ENCODE data around the gene CLNS1A. TPM values are rescaled to one million over a fixed set of nuclear protein-coding genes. Genes with fewer than 3 reads are reported as not detected.

CLNS1A gene, protein sequence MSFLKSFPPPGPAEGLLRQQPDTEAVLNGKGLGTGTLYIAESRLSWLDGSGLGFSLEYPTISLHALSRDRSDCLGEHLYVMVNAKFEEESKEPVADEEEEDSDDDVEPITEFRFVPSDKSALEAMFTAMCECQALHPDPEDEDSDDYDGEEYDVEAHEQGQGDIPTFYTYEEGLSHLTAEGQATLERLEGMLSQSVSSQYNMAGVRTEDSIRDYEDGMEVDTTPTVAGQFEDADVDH
- total RNA-seq (2014; rRNA removed): 302 and 361 TPM in 2 replicates
- Bru-seq, nascent RNA: percentile 88 among the genes with signal in this experiment
- BruChase-seq, experiment 1, labeled RNA remaining after a 6-hour chase: percentile 87 among the genes with signal in this experiment
- percentile 88 among the genes with signal in this experiment for BruChase-seq, experiment 2, labeled RNA remaining after a 2-hour chase
- long read RNA-seq, transcript CLNS1A-210 (7 exons, 953 nt): minor isoform, 6 of 201 reads
- long read RNA-seq, transcript CLNS1A-204 (7 exons, 2,993 nt): major isoform, 101 of 201 reads
- long read RNA-seq, partial matches to known transcripts: 3 of 201 reads
- long read RNA-seq, other reads (novel, unspliced or antisense): 87 of 201 reads

DNA sequence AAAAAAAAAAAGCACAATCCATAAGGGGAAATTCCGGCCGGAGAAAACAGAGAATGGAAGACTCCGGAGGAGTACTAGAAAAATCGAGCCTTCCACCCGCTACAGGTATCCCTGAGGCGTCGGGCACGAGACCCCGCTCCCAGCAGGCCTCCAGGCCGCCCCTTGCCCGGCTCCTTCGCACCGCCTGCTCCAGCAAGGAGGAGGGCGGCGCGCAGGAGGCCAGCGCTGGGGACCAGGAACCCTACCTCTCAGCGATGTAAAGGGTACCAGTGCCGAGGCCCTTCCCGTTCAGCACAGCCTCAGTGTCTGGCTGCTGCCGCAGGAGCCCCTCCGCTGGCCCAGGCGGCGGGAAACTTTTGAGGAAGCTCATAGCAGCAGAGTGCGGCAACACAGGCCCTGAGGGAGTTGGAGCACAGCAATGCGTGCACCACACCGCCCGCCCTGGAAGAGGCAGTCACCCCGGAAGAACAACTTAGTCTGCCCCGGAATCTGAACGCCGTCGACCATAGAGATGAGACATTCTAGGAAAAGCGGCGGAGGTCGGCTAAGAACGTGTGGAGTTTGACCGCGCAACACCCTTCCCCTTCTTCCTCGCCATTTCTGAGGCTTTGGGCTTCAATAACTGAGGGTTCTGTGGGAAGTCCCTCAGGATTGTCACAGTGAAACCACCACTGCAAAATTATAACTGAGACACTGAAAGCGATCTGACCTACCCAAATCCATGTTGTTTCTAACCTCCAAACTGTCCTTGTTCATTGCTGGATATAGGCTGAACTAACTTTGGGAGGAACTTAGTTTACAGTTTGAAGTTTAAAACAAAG lies at the start of gene CLNS1A:
CLNS1A (minus strand) TSS at position 450 of the 821 bp plus-strand sequence; CDS start at position 370, 80 bp downstream.
- peak within 1 kb of the TSS; percentile 64 for H3K27ac ChIP-seq (ENCODE audit: low read length)
- CTCF ChIA-PET: interaction anchor here (0.7 kb wide), 2 partner anchors 90 to 362 kb away, joined by 3 read pairs; no protein-coding TSS in a partner anchor
- H4K20me1 ChIP-seq (ENCODE audit: low read length): peaks cover 8% of the 10 kb centered on the region; the same call in 1 of the 2 replicates
- peak within 1 kb of the TSS; percentile 85 for H3K4me3 ChIP-seq (ENCODE audit: low read length)
- no peaks in the 10 kb centered on the region for H3K27me3 ChIP-seq (ENCODE audit: low read length)
- peaks cover 4% of the 10 kb centered on the region; the same call in 1 of the 2 replicates for H3K36me3 ChIP-seq (ENCODE audit: low read depth, low read length)
- ATAC-seq (peak; percentile 99), DNase-seq (peak; percentile 93)
- no peaks in the 10 kb centered on the region for H3K9me3 ChIP-seq (ENCODE audit: low read length)
- peak within 1 kb of the TSS; percentile 93 for H2AFZ ChIP-seq (ENCODE audit: low read length)
- no TSS peak for BruUV-seq (replicated peaks)
- POLR2A ChIA-PET (ENCODE audit: unreplicated experiment): no interaction called here
- intact Hi-C loops (cut with micrococcal nuclease): loop anchor here (1.0 kb wide), 3 partner anchors 35 to 357 kb away; partner anchors contain the start of genes AAMDC and INTS4
- H3F3A ChIP-seq (ENCODE audit: low read length, unreplicated experiment): no peaks in the 10 kb centered on the region
- H3K4me1 ChIP-seq (ENCODE audit: insufficient read depth, low read length): peaks cover 19% of the 10 kb centered on the region
- peaks cover 57% of the 10 kb centered on the region for H3K79me2 ChIP-seq (ENCODE audit: low read length)
- peak within 1 kb of the TSS; percentile 86 for H3K4me2 ChIP-seq (ENCODE audit: low read length)
- no peaks in the 10 kb centered on the region for H3K9me2 ChIP-seq (replicated peaks; ENCODE audit: low read length)
- TF ChIP-seq EZH2phosphoT487 (IDR thresholded peaks at IDR 0.05; ENCODE audit: borderline replicate concordance, low read length) (no peak), EZH2 (IDR thresholded peaks at IDR 0.05; ENCODE audit: low read length, unreplicated experiment) (no peak)
- TF ChIP-seq, protein P1, sequence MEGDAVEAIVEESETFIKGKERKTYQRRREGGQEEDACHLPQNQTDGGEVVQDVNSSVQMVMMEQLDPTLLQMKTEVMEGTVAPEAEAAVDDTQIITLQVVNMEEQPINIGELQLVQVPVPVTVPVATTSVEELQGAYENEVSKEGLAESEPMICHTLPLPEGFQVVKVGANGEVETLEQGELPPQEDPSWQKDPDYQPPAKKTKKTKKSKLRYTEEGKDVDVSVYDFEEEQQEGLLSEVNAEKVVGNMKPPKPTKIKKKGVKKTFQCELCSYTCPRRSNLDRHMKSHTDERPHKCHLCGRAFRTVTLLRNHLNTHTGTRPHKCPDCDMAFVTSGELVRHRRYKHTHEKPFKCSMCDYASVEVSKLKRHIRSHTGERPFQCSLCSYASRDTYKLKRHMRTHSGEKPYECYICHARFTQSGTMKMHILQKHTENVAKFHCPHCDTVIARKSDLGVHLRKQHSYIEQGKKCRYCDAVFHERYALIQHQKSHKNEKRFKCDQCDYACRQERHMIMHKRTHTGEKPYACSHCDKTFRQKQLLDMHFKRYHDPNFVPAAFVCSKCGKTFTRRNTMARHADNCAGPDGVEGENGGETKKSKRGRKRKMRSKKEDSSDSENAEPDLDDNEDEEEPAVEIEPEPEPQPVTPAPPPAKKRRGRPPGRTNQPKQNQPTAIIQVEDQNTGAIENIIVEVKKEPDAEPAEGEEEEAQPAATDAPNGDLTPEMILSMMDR (conservative IDR thresholded peaks at IDR 0.05; ENCODE audit: low read depth, low read length): no peak
- peak within 1 kb of the TSS; percentile 93 for H3K9ac ChIP-seq (ENCODE audit: low read length)

DNA sequence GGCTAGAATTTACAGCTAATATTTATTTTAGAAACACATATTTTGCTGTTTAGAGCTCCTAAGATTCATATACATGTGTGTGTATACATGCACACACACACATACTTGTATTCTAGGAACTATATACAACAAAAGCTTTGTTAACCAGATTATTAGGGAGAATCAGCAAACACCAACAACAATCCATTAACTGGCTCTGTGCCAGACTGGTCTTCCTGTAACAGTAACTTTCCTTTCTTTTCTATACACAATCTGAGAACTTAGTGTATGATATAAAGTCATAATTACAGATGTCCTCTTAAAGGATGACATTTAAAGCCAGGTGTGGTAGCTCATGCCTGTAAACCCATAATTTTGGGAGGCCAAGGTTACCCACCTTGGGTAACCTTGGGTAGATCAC lies 49.5 kb upstream of the CLNS1A start:
- no peak overlapping the region for H3K4me2 ChIP-seq (ENCODE audit: low read length)
- H3K36me3 ChIP-seq (ENCODE audit: low read depth, low read length): peaks cover 12% of the 10 kb centered on the region; the same call in 1 of the 2 replicates
- ChIA-PET POLR2A (ENCODE audit: unreplicated experiment) (no interaction called here), CTCF (no interaction called here)
- H3K9ac ChIP-seq (ENCODE audit: low read length): no peak overlapping the region
- no peaks in the 10 kb centered on the region for H3K79me2 ChIP-seq (ENCODE audit: low read length)
- no peak overlapping the region for H3K4me3 ChIP-seq (ENCODE audit: low read length)
- no peaks in the 10 kb centered on the region for H4K20me1 ChIP-seq (ENCODE audit: low read length)
- no peaks in the 10 kb centered on the region for H3K27me3 ChIP-seq (ENCODE audit: low read length)
- H3K4me1 ChIP-seq (ENCODE audit: insufficient read depth, low read length): 0 out of 2 replicates have a peak, but pooled peaks cover 6% of the 10 kb centered on the region
- intact Hi-C loops (cut with micrococcal nuclease): no loop called here
- DNase-seq (no peak), ATAC-seq (no peak)
- no peaks in the 10 kb centered on the region for H3F3A ChIP-seq (ENCODE audit: low read length, unreplicated experiment)
- H3K9me2 ChIP-seq (replicated peaks; ENCODE audit: low read length): no peaks in the 10 kb centered on the region
- TF ChIP-seq, protein P1 (conservative IDR thresholded peaks at IDR 0.05; ENCODE audit: low read depth, low read length): no peak
- TF ChIP-seq EZH2 (IDR thresholded peaks at IDR 0.05; ENCODE audit: low read length, unreplicated experiment) (no peak), EZH2phosphoT487 (IDR thresholded peaks at IDR 0.05; ENCODE audit: borderline replicate concordance, low read length) (no peak)
- no peaks in the 10 kb centered on the region for H3K9me3 ChIP-seq (ENCODE audit: low read length)
- H2AFZ ChIP-seq (ENCODE audit: low read length): no peak overlapping the region
- no TSS peak for BruUV-seq (replicated peaks)
- H3K27ac ChIP-seq (ENCODE audit: low read length): no peak overlapping the region

Measured in PC-3 (cell line).